ENCODE results near the gene RNF144B. TPM values are rescaled to one million over a fixed set of nuclear protein-coding genes. Genes with fewer than 3 reads are reported as not detected.

Gene RNF144B
- total RNA-seq, 3 donors from 2014 or later, result 24.3 to 37.0 (median 24.8) TPM

DNA sequence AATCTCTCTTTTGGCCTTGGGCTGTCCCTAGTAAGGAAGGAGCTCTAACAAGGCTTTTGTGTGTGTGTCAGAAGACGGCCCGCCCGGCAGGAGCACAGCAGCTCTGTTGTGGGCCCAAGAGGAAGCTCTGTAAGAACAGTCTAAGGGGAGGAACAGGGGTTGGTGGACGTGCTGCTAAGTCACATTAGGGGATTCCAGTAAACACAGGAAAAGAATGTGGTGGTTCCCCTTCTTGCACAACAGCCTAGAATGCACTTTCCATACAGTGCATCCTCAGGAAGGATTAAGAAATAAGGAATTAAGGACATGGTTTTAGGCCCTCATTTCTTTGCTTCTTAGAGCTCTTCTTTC lies 114.5 kb downstream of the RNF144B start:
- peak in 1 of 2 donors; percentile 32 for DNase-seq (ENCODE audit: low spot score in 2 of 2)
- no peaks in the 10 kb centered on the region for H3K4me1 ChIP-seq
- intact Hi-C loops (cut with DNase I; ENCODE audit: low total_unique reads), result loop anchor here (5.0 kb wide), 1 partner anchor 174 kb away; no protein-coding TSS in a partner anchor
- no peaks in the 10 kb centered on the region for H3K36me3 ChIP-seq
- no peak overlapping the region for H3K4me3 ChIP-seq
- peak overlapping the region in 1 of 2 donors; percentile 40 for H3K27ac ChIP-seq
- no peaks in the 10 kb centered on the region for H3K9me3 ChIP-seq
- TF ChIP-seq, protein P1, sequence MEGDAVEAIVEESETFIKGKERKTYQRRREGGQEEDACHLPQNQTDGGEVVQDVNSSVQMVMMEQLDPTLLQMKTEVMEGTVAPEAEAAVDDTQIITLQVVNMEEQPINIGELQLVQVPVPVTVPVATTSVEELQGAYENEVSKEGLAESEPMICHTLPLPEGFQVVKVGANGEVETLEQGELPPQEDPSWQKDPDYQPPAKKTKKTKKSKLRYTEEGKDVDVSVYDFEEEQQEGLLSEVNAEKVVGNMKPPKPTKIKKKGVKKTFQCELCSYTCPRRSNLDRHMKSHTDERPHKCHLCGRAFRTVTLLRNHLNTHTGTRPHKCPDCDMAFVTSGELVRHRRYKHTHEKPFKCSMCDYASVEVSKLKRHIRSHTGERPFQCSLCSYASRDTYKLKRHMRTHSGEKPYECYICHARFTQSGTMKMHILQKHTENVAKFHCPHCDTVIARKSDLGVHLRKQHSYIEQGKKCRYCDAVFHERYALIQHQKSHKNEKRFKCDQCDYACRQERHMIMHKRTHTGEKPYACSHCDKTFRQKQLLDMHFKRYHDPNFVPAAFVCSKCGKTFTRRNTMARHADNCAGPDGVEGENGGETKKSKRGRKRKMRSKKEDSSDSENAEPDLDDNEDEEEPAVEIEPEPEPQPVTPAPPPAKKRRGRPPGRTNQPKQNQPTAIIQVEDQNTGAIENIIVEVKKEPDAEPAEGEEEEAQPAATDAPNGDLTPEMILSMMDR (IDR thresholded peaks at IDR 0.05), result no peak
- TF ChIP-seq POLR2AphosphoS5 (IDR thresholded peaks at IDR 0.05) (peak in 1 of 3 donors; percentile 45), POLR2A (IDR thresholded peaks at IDR 0.05) (no peak)
- no peaks in the 10 kb centered on the region for H3K27me3 ChIP-seq

DNA sequence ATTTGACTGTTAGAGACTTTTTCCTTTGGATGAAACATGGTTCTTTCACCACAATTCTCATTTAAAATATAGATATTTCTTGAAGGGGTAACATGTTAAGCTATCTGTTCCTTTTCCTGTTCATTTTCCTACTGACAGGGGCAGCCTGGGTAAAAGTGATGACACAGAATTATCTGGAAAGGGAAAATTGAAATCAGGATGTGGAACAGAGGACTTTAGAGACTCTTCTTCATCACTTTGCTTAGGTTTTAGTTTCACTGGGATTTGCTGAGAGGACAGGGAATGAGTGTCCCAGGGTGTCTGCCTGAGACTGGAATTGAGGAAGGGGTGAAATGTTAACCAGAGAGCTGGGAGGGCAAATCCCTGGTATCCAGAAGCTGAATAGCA lies 116.0 kb downstream of the RNF144B start:
- Histone ChIP-seq H3K27me3 (no peaks in the 10 kb centered on the region), H3K27ac (peak overlapping the region in 1 of 2 donors; percentile 20), H3K4me3 (no peak overlapping the region), H3K9me3 (no peaks in the 10 kb centered on the region), H3K4me1 (no peaks in the 10 kb centered on the region), H3K36me3 (no peaks in the 10 kb centered on the region)
- TF ChIP-seq, protein P1 (IDR thresholded peaks at IDR 0.05), result no peak
- no peak for TF ChIP-seq POLR2A (IDR thresholded peaks at IDR 0.05)
- TF ChIP-seq POLR2AphosphoS5 (IDR thresholded peaks at IDR 0.05), result no peak
- no peak for DNase-seq (ENCODE audit: low spot score in 2 of 2)
- intact Hi-C loops (cut with DNase I; ENCODE audit: low total_unique reads), result loop anchor here (5.0 kb wide), 1 partner anchor 176 kb away; no protein-coding TSS in a partner anchor

DNA sequence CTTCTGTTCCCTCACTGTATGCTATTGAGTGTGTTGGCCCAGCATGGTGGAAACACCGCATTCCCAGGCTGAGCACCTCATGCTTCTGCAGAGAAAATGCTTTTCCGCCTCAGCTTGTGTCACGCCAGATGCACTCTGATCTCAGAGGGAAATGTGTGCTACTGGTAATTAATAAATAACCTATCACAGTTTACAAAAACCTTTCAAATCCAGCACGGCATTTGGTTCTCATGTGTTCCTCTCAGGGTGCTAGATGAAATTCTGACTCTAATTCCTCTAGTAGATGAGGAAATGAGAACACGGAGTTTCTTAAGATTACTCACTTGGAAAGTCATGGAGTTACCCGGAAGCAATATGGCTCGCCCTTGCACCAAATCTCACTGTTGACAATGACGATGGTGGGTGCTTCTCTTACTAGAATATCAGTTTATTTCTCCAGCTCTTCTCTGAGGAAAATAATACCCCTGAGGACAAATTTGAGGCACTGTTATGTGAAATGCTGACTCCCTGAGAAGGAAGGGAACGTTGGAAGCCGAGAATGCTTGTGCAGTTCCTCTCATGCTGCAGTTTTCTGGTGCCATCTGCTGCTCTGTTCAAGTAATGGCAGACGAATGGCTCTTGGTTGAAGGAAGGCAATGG lies 116.6 kb downstream of the RNF144B start:
- peak overlapping the region; percentile 20 to 60 (median 38) for H3K4me3 ChIP-seq
- no peaks in the 10 kb centered on the region for H3K4me1 ChIP-seq
- H3K27ac ChIP-seq, result peak overlapping the region in 1 of 2 donors; percentile 20
- TF ChIP-seq, protein P1 (IDR thresholded peaks at IDR 0.05), result peak; percentile 66 to 91 (median 86)
- TF ChIP-seq POLR2AphosphoS5 (IDR thresholded peaks at IDR 0.05) (peak in 2 of 3 donors; percentile 57 to 64), POLR2A (IDR thresholded peaks at IDR 0.05) (no peak)
- intact Hi-C loops (cut with DNase I; ENCODE audit: low total_unique reads), result loop anchor here (5.0 kb wide), 1 partner anchor 176 kb away; no protein-coding TSS in a partner anchor
- peak in 1 of 2 donors; percentile 56 for DNase-seq (ENCODE audit: low spot score in 2 of 2)
- no peaks in the 10 kb centered on the region for H3K9me3 ChIP-seq
- no peaks in the 10 kb centered on the region for H3K36me3 ChIP-seq
- no peaks in the 10 kb centered on the region for H3K27me3 ChIP-seq

DNA sequence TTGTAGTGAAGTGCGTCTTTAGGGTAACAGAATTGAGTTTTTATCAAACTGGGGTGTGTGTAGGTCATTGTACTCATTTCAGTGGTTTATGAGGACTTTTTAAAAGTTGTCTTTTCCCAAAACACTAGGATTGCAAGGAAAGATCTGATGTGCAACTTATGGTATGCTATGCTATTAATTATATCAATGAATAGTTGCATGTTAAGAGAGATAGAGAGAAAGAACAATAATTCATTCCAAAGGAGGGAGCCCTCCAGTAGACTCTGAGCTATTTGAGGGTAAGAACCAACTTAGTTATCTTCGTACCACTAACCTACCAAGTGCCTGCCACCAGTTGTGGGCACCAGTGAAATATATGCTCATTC lies 117.1 kb downstream of the RNF144B start:
- H3K9me3 ChIP-seq, result no peaks in the 10 kb centered on the region
- no peaks in the 10 kb centered on the region for H3K27me3 ChIP-seq
- no peak overlapping the region for H3K27ac ChIP-seq
- intact Hi-C loops (cut with DNase I; ENCODE audit: low total_unique reads), result loop anchor here (5.0 kb wide), 1 partner anchor 177 kb away; no protein-coding TSS in a partner anchor
- H3K4me1 ChIP-seq, result no peaks in the 10 kb centered on the region
- no peak for DNase-seq (ENCODE audit: low spot score in 2 of 2)
- TF ChIP-seq, protein P1 (IDR thresholded peaks at IDR 0.05), result no peak
- TF ChIP-seq POLR2A (IDR thresholded peaks at IDR 0.05), result no peak
- no peak for TF ChIP-seq POLR2AphosphoS5 (IDR thresholded peaks at IDR 0.05)
- no peaks in the 10 kb centered on the region for H3K36me3 ChIP-seq
- peak overlapping the region in 2 of 3 donors; percentile 38 to 60 for H3K4me3 ChIP-seq

DNA sequence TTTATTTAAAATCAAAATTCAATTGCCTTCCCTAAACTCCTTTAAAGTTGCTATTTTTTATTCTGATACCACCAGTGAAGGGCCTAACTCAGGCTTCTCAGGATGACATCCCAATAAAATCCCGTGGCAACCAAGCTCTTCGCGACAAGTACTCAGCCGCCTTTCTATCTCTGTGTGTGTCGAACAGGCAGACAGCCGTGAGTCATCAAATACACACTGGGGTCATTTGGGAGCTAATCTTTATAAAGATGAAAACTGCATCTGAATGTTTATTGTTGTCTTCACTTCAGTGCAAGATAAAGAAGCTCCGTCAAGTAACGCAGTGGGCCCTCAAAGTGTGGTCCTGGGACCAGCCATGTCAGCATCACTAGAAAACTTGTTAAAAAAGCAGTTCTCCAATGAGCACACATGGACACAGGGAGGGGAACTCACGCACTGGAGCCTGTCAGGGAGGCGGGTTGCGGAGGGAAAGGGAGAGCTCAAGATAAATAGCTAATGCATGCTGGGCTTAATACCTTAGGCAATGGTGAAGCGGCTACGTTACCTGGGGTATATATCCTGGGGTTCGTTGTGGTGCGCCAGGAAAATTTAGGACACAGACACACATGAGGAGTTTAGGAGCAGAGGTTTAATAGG lies 119.3 kb downstream of the RNF144B start:
- no peaks in the 10 kb centered on the region for H3K27me3 ChIP-seq
- no peaks in the 10 kb centered on the region for H3K4me1 ChIP-seq
- TF ChIP-seq POLR2AphosphoS5 (IDR thresholded peaks at IDR 0.05) (no peak), POLR2A (IDR thresholded peaks at IDR 0.05) (no peak)
- TF ChIP-seq, protein P1 (IDR thresholded peaks at IDR 0.05), result no peak
- no peak overlapping the region for H3K27ac ChIP-seq
- H3K36me3 ChIP-seq, result no peaks in the 10 kb centered on the region
- H3K4me3 ChIP-seq, result no peak overlapping the region
- no peak for DNase-seq (ENCODE audit: low spot score in 2 of 2)
- intact Hi-C loops (cut with DNase I; ENCODE audit: low total_unique reads), result no loop called here
- H3K9me3 ChIP-seq, result no peaks in the 10 kb centered on the region
